Fibroblast of mammary gland (primary cell): ENCODE measurements around the gene ANKRD28.

Source experiments
- DNase-seq: peaks from one replicate; pipeline ENCODE4 v3.0.0-alpha.2; 2010; ENCODE audit warnings: low read depth
- H3K4me3 ChIP-seq: 2 replicates; pipeline ENCODE4 v1.5.1; 2011; ENCODE audit warnings: low read depth, mild to moderate bottlenecking, low read length, moderate library complexity; ENCODE audit not compliant: control insufficient read depth
- TF ChIP-seq, protein P1 (sequence below): conservative IDR thresholded peaks from 2 replicates; pipeline ENCODE4 v1.5.1; 2011; ENCODE audit warnings: low read depth, low read length, inconsistent platforms; ENCODE audit not compliant: control insufficient read depth, insufficient read depth

Gene ANKRD28

GRCh38 chr3:15638891-15639262 lies 158.9 kb downstream of the ANKRD28 start:
- DNase-seq, result no peak
- TF ChIP-seq, protein P1, sequence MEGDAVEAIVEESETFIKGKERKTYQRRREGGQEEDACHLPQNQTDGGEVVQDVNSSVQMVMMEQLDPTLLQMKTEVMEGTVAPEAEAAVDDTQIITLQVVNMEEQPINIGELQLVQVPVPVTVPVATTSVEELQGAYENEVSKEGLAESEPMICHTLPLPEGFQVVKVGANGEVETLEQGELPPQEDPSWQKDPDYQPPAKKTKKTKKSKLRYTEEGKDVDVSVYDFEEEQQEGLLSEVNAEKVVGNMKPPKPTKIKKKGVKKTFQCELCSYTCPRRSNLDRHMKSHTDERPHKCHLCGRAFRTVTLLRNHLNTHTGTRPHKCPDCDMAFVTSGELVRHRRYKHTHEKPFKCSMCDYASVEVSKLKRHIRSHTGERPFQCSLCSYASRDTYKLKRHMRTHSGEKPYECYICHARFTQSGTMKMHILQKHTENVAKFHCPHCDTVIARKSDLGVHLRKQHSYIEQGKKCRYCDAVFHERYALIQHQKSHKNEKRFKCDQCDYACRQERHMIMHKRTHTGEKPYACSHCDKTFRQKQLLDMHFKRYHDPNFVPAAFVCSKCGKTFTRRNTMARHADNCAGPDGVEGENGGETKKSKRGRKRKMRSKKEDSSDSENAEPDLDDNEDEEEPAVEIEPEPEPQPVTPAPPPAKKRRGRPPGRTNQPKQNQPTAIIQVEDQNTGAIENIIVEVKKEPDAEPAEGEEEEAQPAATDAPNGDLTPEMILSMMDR, result no peak
- H3K4me3 ChIP-seq, result no peak overlapping the region

DNA sequence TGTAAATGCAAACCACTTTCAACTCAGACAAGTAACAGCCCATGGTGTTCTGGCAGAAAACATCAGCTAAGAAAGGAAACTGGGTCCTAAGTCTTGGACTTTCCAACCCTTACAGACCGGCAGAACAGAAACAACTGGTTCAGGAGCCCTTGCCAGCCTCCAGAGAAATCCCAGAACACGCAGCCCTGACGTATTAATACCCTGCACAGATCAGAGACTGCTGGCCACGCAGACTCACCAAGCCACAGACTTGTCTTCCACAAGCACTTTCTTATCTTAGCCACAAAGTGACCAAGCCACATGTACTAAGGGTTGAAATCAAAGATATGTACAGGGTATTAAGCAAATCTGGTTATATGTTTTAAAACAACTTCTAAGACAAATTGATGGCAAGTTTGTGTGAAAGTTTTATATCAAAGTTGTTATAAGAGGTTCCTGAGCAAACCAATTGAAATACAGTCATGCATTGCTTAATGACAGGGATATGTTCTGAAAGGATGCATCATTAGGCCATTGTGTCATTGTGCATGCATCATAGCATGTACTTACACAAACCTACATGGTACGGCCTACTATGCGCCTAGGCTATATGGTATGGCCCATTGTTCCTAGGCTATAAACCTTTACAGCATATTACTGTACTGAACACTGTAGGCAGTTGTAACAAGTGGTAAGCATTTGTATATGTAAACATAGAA lies 159.4 kb downstream of the ANKRD28 start:
- peak; percentile 74 for DNase-seq
- TF ChIP-seq, protein P1, result no peak
- H3K4me3 ChIP-seq, result no peak overlapping the region

DNA sequence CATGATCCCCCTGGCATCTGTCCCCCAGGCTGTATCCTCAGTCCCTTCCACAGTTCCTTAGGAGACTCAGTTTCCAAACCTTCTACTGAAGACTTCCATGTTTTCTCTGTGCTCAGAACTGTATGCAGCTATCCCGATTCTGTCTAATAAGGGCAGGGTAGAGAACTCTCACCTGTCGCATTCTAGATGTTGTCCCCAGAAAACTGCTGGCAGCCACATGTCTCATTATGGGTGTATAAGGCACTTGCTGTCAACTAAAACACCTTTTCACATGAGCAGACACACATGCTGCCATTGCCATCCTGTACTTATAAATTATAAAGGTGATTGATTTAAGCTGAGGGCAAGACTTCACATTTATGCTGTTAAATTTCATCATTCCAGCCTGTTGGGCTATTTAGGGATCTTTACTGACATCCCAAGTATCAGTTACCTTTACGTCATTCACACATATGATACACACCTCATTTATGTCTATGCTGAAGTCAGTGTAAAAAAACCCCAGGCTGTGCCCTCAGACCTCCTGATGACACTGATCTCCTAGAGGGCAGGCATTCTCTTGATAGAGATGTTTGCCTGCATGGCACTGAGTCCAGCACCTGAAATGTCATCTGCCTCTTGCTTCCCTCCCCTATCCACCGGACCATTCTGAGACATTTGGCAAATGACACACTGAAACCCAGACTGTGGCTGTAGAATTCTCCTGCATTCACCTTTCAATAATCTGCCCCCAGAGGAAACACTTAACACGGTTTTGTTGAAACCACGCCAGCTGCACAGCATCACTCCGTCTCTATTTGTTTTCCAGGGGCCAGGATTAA lies 160.4 kb downstream of the ANKRD28 start:
- DNase-seq, result no peak
- TF ChIP-seq, protein P1, result no peak
- no peak overlapping the region for H3K4me3 ChIP-seq

DNA sequence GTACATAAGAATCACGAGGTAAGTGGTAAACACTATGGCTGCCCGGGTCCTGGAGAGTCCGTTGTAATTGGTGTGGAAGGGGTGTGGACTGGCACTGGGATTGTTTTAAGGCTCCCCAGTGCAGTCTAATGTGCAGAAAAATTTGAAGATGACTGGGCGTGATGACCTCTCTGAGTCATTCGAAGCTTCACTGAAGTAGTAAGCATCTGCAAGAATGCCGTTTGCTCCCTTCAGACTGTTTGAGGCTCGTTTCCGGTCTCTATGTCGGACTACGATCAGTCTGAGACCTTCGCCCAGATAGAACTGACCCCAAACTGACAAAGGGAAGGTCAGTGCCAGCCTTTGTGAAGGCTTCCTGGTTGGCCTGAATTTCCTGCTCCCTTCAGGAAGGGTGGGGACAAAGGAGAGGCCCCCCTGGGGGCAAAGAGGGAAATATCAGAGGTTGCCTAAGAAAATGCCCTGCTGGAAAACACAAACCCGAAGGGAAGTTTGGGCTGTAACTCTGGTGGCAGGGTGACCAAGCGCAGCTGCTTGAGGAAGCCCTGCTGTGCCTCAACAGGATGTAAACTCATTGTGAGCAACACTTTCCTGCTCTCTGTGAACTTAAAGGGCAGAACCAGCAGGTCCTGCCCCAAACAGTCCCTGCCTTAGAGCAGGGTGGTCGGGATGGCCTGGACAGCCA lies 161.6 kb downstream of the ANKRD28 start:
- TF ChIP-seq, protein P1, result peak; percentile 3
- peak; percentile 96 for DNase-seq
- H3K4me3 ChIP-seq, result peak overlapping the region; percentile 20

DNA sequence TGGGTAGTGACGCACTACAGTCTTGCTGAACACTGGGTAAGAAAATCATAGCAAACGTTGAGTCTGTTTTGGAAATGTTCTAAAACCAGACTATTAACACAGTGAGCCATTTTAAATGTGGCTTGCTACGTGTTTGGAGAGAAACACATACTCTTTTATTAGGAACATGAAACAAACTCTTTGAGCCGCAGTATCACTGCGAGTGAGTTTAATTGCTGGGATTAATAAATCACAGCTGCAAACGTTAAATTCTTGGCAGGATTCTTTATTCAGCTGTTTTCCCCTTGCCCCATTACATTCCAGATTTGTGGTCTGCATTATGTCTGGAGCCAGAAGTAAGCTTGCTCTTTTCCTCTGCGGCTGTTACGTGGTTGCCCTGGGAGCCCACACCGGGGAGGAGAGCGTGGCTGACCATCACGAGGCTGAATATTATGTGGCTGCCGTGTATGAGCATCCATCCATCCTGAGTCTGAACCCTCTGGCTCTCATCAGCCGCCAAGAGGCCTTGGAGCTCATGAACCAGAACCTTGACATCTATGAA lies 162.6 kb downstream of the ANKRD28 start:
- peak; percentile 92 for DNase-seq
- H3K4me3 ChIP-seq, result no peak overlapping the region
- TF ChIP-seq, protein P1, result no peak

DNA sequence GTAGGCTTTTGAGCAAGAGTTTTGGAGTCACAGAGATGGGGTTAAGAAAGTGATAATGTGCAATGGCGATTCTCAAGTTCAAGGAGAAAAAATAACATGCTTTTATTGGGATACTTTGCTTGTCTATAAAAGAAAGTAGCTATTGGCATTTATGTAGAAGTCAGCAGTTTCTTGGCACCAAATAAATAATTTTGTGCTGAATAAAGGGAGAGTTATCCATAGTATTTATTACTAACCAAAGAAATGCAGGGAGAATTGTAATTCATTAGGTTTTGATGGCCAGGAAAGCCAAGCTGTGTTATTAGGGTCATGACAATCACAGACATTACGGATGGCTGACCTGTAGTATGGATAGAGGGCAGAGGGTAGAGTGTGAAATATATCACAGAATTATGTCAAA lies 163.1 kb downstream of the ANKRD28 start:
- H3K4me3 ChIP-seq, result no peak overlapping the region
- TF ChIP-seq, protein P1, result no peak
- DNase-seq, result no peak
